ENCODE data around the gene HSDL2. TPM values are rescaled to one million over a fixed set of nuclear protein-coding genes. Genes with fewer than 3 reads are reported as not detected.

Gene HSDL2
- total RNA-seq, 1 donor from 2014 or later, result 20.9 TPM

GRCh38 chr9:112520069-112520468 lies 140.2 kb downstream of the HSDL2 start:
- Mint-ChIP-seq H3K9me3 (peaks cover 4% of the 10 kb centered on the region), H3K4me1 (peaks cover 8% of the 10 kb centered on the region), H3K27ac (ENCODE audit: unreplicated experiment) (no peak overlapping the region), H3K4me3 (no peak overlapping the region), H3K27me3 (ENCODE audit: low read depth) (no peaks in the 10 kb centered on the region), H3K36me3 (ENCODE audit: low read depth) (no peaks in the 10 kb centered on the region)
- no peak for DNase-seq (ENCODE audit: low read depth, low spot score)
- TF ChIP-seq, protein P1, sequence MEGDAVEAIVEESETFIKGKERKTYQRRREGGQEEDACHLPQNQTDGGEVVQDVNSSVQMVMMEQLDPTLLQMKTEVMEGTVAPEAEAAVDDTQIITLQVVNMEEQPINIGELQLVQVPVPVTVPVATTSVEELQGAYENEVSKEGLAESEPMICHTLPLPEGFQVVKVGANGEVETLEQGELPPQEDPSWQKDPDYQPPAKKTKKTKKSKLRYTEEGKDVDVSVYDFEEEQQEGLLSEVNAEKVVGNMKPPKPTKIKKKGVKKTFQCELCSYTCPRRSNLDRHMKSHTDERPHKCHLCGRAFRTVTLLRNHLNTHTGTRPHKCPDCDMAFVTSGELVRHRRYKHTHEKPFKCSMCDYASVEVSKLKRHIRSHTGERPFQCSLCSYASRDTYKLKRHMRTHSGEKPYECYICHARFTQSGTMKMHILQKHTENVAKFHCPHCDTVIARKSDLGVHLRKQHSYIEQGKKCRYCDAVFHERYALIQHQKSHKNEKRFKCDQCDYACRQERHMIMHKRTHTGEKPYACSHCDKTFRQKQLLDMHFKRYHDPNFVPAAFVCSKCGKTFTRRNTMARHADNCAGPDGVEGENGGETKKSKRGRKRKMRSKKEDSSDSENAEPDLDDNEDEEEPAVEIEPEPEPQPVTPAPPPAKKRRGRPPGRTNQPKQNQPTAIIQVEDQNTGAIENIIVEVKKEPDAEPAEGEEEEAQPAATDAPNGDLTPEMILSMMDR (conservative IDR thresholded peaks at IDR 0.05), result no peak

DNA sequence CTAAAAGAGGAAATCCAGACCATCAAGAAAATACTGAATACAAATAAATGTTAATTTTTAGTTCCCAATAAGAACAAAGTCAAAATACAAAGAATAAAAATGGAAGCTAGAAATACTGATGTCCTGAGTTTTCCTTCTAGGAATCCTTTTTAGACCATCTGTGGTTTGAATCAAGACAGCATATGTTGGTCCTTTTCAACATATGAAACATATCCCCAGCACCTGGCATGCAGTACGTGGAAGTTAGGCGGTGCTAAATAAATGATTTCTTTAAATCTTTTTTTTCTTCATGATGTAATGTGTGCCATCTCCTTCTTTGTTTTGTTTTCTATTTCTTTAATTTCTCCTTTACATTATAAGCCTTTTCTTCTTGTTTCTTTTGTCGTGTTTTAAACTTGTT lies 140.7 kb downstream of the HSDL2 start:
- no peak overlapping the region for H3K4me3 Mint-ChIP-seq

More for the DNA sequence above, 140.7 kb downstream of the HSDL2 start:
- H3K36me3 Mint-ChIP-seq (ENCODE audit: low read depth), result no peaks in the 10 kb centered on the region
- H3K27ac Mint-ChIP-seq (ENCODE audit: unreplicated experiment), result no peak overlapping the region
- TF ChIP-seq, protein P1 (conservative IDR thresholded peaks at IDR 0.05), result no peak
- H3K27me3 Mint-ChIP-seq (ENCODE audit: low read depth), result no peaks in the 10 kb centered on the region
- peaks cover 4% of the 10 kb centered on the region for H3K9me3 Mint-ChIP-seq
- peaks cover 8% of the 10 kb centered on the region for H3K4me1 Mint-ChIP-seq
- DNase-seq (ENCODE audit: low read depth, low spot score), result no peak

Other genes starting within 250 kb of the HSDL2 start
- 22.6 and 23.6 TPM in 2 replicates for gene SUSD1, start 204.8 kb upstream of the HSDL2 start, total RNA-seq
- 42.5 and 46.8 TPM in 2 replicates for gene PTBP3, start 46.5 kb upstream of the HSDL2 start, total RNA-seq
- gene KIAA1958, start 106.7 kb downstream of the HSDL2 start, total RNA-seq, result 44.7 and 46.7 TPM in 2 replicates

Data from neural crest cell (in vitro differentiated cells).